Measurements from ENCODE around the gene ATP6V1G1.

ATP6V1G1 gene

DNA sequence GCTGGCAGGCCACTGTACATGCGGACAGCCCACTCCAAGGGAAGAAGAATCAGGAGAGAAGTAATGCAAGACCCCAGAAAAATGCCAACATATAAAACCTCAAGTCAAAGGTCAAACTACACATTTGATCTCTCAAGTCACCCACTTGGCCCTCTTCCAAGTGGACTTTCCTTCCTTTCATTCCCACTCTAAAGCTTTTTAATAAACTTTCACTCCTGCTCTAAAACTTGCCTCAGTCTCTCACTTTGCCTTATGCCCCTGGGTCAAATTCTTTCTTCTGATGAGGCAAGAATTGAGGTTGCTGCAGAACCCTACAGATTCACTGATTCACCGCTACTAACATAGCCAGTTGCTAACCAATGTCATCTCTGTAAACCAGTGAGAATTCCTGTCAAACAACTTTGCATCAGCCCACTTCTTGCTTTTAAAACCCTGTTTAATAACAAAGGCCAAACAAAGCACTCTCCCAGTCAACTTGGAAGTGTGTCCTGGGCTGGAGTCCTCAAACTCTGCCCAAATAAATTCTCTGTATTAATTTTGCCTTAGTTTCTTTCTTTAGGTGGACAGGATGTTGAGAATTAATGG, 6.9 kb upstream of the ATP6V1G1 start:
- TF ChIP-seq, protein P1, sequence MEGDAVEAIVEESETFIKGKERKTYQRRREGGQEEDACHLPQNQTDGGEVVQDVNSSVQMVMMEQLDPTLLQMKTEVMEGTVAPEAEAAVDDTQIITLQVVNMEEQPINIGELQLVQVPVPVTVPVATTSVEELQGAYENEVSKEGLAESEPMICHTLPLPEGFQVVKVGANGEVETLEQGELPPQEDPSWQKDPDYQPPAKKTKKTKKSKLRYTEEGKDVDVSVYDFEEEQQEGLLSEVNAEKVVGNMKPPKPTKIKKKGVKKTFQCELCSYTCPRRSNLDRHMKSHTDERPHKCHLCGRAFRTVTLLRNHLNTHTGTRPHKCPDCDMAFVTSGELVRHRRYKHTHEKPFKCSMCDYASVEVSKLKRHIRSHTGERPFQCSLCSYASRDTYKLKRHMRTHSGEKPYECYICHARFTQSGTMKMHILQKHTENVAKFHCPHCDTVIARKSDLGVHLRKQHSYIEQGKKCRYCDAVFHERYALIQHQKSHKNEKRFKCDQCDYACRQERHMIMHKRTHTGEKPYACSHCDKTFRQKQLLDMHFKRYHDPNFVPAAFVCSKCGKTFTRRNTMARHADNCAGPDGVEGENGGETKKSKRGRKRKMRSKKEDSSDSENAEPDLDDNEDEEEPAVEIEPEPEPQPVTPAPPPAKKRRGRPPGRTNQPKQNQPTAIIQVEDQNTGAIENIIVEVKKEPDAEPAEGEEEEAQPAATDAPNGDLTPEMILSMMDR (conservative IDR thresholded peaks at IDR 0.05; ENCODE audit: control insufficient read depth, insufficient read depth, low read depth, low read length), result no peak
- DNase-seq (ENCODE audit: low read depth), result no peak
- H3K4me3 ChIP-seq (ENCODE audit: control insufficient read depth, low read depth, low read length), result no peak overlapping the region

DNA sequence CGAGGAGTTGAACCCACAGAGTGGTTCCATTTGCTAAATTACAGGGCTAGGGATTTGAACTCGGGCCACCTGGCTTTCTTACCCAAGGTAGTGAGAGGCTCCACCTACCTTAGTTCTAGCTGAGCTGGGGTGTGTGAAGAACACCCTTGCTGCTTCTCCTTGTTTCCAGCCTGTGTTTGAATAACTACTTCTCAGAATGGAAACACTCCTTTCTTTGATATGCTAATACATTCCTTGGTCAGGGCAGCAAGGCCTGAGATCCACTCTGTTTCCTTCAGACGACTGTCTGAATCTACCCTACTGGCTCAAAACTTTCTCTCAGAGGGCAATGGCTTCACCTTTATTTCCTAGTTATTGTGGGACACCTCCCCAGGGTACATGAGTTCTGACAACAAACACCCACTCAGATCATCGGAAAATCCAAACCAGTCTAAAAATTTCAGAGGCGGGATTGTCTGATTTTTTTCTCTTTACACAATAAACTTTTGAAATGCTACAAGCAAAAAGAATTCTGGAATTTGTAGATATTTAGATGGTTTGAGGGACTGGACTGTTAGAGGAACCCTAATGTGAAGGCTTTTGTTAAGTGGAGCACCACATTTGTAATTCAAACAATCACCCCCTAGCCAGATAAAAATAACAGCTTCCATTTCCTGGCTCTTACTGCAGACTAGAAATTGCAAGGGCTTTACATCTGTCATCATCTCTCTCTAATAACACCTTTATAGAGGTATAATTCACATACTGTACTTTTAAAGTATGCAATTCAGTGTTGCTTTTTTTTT, 4.0 kb upstream of the ATP6V1G1 start:
- TF ChIP-seq, protein P1 (conservative IDR thresholded peaks at IDR 0.05; ENCODE audit: control insufficient read depth, insufficient read depth, low read depth, low read length), result no peak
- DNase-seq (ENCODE audit: low read depth), result no peak
- H3K4me3 ChIP-seq (ENCODE audit: control insufficient read depth, low read depth, low read length), result no peak overlapping the region

DNA sequence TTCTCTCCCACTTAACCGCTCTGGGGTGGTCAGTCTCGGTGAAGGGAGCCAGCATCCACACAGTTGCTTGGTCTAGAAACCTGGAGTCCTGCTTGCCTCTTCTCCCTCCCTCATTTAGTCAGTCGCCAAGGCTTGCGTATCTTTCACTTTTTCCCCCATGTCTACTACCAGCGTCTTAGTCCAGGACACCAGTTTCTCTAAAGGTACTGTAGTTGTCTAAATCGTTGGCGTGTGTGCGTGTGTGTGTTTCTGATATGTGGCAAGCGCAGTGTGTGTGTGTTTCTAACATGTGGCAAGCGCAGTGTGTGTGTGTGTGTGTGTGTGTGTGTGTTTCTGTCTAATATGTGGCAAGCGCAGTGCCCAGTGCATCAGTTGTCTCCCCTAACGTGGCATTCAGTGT, 641 bp downstream of the ATP6V1G1 start:
- DNase-seq (ENCODE audit: low read depth), result peak; percentile 57

DNA sequence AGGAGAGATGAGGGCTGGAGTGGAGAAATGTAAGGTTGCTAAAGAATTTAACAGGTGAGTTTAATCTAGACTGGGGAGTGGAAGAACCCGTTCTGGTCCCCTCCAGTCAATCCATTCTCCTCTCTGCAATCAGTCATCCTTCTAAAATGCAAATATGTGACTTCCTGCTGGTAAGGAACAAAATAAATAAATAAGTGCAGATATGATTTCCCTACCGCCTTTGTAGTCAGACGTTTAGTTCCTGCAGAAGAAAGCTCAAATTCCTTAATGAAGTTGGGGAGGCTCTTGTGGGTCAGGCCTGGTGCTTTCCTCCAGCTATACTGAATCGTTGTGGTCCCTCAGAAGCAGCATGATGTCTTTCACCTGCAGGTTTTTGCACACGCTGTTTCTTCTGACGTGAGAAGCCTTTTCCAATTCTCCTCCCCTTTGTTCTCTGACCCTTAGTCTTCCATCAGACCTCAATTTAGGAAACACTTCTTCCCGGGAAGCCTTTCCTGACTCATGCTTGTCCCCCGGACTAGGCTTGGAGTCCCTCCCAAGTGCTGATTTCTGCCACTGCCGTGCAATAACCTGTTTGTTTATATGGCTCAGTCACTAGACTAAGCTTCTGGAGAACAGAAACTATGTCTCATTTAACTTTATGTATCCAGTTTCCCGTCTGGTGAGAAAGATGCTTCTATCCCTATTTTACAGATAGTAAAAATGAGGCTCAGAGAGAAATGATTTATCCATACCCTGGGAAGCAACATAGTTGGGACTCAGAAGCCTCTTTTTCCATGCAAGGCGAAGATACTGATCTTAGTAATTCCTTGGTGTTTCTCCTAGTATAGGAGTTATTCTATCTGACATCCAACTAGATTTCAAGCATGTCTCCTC, 1.3 kb downstream of the ATP6V1G1 start:
- H3K4me3 ChIP-seq (ENCODE audit: control insufficient read depth, low read depth, low read length), result peak overlapping the region; percentile 86
- peak; percentile 76 for DNase-seq (ENCODE audit: low read depth)
- TF ChIP-seq, protein P1 (conservative IDR thresholded peaks at IDR 0.05; ENCODE audit: control insufficient read depth, insufficient read depth, low read depth, low read length), result no peak

More for the DNA sequence above, 641 bp downstream of the ATP6V1G1 start:
- H3K4me3 ChIP-seq (ENCODE audit: control insufficient read depth, low read depth, low read length), result peak overlapping the region; percentile 86
- TF ChIP-seq, protein P1 (conservative IDR thresholded peaks at IDR 0.05; ENCODE audit: control insufficient read depth, insufficient read depth, low read depth, low read length), result no peak

DNA sequence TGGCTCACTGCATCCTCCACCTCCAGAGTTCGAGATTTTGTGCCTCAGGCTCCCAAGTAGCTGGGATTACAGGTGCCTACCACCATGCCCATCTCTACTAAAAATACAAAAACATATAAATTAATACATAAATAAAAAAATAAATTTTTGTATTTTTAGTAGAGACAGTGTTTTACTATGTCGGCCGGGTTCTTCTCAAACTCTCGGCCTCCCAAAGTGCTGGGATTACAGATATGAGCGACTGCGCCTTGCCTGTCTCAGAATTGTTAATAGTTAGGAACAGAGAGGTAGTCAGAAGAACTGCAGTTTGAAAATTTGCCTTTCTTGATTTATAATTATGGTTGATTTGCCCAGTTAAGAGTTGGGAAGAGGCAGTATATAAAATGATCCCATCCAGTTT, 2.8 kb downstream of the ATP6V1G1 start:
- TF ChIP-seq, protein P1 (conservative IDR thresholded peaks at IDR 0.05; ENCODE audit: control insufficient read depth, insufficient read depth, low read depth, low read length), result no peak
- no peak overlapping the region for H3K4me3 ChIP-seq (ENCODE audit: control insufficient read depth, low read depth, low read length)
- no peak for DNase-seq (ENCODE audit: low read depth)

DNA sequence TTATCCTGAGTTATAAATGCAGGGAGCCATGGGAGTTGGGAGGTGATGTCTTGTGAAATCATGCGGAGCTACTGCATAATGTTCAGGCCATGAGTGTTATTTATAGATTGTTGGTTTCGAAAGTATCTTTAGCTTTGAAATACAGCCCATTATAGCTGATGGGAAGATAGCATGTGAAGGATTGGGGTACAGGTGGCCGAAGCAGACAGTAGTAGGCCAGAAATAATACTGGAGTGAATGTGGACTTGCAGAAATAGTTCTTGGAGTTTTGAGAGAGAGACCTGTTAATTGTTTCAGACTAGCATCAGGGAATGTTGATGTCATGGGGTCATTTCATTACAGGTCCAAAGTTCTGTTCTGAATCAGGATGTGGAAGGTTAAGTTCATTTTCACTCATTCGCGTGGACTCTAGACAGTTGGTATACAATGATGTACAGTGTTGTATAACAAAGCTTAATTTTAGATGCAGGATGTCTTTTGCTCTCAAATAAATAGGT, 3.8 kb downstream of the ATP6V1G1 start:
- no peak overlapping the region for H3K4me3 ChIP-seq (ENCODE audit: control insufficient read depth, low read depth, low read length)
- peak; percentile 62 for DNase-seq (ENCODE audit: low read depth)
- TF ChIP-seq, protein P1 (conservative IDR thresholded peaks at IDR 0.05; ENCODE audit: control insufficient read depth, insufficient read depth, low read depth, low read length), result no peak
